Germinal center (tissue), 1 donor: ENCODE results near the gene SLC5A11.
A peak's percentile ranks its signal among the peaks of the same experiment; 100 is the strongest.
"Not testable (repeated sequence)": the region's sequence is repeated elsewhere in the genome, so short reads cannot be mapped to it uniquely, and the experiment has no call there.

ENCODE experiments used
- DNase-seq: peaks from one replicate; pipeline ENCODE4 v3.0.0; 2012; ENCODE audit warnings: mixed read lengths, low spot score

SLC5A11 gene

DNA sequence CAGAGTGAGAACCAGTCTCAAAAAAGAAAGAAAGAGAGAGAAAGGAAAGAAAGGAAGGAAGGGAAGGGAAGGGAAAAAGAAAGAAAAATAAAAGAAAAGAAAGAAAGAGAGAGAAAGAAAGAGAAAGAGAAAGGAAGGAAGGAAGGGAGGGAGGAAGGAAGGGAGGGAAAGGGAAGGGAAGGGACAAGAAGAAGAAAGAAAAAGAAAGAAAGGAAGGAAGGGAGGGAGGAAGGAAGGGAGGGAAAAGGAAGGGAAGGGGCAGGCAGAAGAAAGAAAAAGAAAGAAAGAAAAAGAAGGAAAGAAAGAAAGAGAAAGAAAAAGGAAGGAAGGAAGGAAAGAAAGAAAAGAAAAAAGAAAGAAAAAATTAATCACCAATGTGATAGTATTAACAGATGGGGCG is 15.7 kb downstream of the SLC5A11 start:
- DNase-seq: no peak

- no peak for DNase-seq
Observed at GRCh38 chr16:24863582-24864437, 18.0 kb downstream of the SLC5A11 start.

DNA sequence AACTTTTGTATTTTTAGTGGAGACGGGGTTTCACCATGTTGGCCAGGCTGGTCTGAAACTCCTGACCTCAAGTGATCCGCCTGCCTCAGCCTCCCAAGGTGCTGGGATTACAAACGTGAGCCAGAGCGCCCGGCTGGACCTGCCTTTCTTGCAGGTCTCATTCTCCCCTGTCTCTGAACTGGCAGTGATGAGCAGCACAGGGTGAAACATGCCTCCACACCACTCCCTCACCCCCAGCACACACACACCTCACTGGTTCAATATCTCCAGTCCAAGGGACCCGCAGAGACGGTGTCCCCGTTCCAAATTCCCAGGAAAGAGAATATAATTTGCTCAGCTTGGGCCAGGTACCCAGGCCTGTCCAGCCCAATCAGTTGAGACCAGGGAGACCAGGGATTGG is 23.3 kb downstream of the SLC5A11 start:
- DNase-seq: no peak

DNA sequence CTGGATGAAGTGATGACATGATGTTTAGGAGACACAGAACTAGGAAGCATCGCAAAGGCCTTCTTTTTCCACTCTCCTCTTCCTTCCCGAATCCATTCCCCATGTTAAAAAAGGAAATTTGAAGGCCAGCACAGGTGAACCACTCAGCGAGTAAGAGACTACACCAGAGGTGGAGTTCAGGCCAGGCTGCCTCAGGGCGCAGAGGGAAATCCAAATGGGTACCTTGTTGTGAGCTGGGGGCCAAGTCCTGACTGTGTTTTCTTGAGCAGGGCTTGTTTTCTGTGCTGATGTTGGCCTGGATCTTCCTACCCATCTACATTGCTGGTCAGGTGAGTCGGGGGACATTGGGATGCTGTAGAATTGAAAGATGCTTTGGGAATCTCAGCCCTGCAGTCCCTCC is 26.1 kb downstream of the SLC5A11 start:
- no peak for DNase-seq

DNA sequence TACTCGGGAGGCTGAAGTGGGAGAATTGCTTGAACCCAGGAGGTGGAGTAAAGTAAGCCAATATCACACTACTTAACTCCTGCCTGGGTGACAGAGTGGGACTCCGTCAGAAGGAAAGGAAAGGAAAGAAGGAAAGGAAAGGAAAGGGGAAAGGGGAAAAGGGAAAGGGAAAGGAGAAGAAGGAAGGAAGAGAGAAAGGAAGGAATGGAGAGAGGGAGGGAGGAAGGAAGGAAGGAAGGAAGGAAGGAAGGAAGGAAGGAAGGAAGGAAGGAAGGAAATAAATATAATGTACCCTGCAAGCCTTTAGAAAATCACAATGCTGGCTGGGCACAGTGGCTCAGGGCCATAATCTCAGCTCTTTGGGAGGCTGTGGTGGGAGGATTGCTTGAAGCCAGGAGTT is 27.3 kb downstream of the SLC5A11 start:
- DNase-seq: no peak

DNA sequence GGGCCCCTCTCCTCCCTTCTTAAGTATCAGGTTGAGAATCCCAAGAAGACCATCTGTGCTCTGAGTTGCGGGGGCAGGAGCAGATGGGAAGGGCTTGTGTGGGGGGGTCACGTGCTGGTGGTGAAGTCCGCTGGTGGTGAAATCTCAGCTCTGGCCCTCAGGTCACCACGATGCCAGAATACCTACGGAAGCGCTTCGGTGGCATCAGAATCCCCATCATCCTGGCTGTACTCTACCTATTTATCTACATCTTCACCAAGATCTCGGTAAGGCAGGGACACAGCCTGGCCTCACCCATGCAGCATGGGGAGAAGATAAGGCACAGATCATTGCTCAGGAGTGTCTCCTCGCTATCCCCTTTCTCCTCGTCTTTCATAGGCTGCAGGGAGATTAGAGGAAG is 29.7 kb downstream of the SLC5A11 start:
- no peak for DNase-seq

DNA sequence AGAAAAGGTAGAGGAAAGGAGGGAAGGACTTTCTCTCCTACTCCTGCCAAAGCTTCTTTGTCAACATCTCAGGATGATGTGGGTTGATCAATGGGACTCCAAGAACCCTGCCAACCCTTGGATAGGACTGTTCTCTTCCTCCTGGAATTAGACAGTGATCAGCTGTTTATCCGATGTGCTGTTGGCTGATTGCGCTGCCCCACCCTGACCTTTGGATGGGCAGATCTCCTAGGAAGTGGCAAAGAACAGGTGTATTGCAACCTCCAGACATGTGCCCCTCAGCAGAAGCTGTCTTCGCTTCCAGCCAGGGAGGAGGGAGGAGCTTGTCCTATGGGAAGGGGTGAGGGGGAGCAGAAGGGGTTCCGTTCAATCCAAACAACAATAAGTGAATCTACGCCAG is 30.5 kb downstream of the SLC5A11 start:
- DNase-seq: no peak

GRCh38 chr16:24879684-24880083 is 33.9 kb downstream of the SLC5A11 start:
- no peak for DNase-seq

- DNase-seq: no peak
Observed at GRCh38 chr16:24883714-24884151, 38.0 kb downstream of the SLC5A11 start.

DNA sequence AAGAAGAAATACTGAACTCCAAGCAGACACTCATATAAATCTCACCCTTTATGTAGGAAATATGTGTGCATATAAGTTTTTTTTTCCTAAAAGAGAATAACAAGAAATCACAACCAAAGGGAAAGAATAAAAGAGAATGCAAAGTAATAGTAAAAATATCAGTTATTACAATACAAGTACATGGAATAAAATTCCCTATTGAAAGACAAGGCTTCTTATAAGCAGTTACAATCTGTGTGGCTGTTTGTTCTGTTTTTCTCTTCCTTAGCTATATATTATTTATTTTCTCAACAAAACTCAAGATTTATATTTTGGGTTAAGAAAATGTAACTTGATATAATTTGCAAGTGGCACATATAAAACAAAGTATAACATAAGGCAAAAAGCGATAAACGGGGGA is 41.7 kb downstream of the SLC5A11 start:
- no peak for DNase-seq

DNA sequence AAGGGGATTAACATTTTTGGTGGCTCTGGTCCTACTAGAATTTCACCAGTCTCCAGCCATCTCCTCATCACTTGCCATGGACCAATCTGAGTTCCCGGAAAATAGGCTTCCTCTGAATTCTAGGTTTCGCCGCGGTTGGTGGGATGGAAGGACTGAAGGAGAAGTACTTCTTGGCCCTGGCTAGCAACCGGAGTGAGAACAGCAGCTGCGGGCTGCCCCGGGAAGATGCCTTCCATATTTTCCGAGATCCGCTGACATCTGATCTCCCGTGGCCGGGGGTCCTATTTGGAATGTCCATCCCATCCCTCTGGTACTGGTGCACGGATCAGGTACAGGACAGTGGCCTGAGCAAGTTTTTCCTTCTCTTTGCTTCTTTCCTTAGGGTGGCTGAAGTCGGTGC is 45.0 kb downstream of the SLC5A11 start:
- no peak for DNase-seq

- peak; percentile 48 for DNase-seq
Observed at GRCh38 chr16:24896439-24896838, 50.7 kb downstream of the SLC5A11 start.

- DNase-seq: not testable (repeated sequence)
Observed at GRCh38 chr16:24897522-24897921, 51.8 kb downstream of the SLC5A11 start.

DNA sequence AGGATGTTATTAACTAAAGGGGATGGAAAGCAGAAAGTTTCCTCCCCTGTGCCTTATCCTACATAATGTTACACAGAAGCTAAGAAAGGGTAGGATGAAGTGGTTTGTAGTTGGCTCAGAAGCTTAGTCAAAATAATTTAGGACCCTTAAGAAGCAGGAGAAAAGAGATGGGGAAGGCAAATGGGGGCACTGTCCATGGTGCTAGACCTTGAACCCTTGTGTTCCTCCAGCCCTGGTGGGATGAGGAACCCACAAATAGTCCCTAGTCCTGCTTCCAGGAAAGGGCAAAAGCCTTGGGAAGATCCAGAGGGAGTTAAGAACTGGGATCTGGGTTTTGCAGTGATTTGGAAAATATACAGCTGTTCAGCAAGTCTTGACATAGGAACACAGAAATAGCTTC is 54.5 kb downstream of the SLC5A11 start:
- no peak for DNase-seq

- DNase-seq: no peak
Observed at GRCh38 chr16:24906199-24906808, 60.5 kb downstream of the SLC5A11 start.

- no peak for DNase-seq
Observed at GRCh38 chr16:24906901-24907300, 61.1 kb downstream of the SLC5A11 start.

DNA sequence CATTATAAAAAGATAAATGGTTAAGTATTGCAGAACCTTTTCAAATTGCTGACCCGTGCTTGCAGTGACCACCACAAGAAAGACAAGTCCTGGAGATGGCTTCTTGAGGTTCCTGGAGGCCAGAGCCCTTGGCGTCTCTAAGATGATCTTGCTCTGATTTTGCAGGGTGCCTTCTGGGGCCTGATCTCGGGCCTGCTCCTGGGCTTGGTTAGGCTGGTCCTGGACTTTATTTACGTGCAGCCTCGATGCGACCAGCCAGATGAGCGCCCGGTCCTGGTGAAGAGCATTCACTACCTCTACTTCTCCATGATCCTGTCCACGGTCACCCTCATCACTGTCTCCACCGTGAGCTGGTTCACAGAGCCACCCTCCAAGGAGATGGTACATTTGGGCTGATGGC is 63.0 kb downstream of the SLC5A11 start:
- no peak for DNase-seq

GRCh38 chr16:24909856-24910255 is 64.1 kb downstream of the SLC5A11 start:
- no peak for DNase-seq

DNA sequence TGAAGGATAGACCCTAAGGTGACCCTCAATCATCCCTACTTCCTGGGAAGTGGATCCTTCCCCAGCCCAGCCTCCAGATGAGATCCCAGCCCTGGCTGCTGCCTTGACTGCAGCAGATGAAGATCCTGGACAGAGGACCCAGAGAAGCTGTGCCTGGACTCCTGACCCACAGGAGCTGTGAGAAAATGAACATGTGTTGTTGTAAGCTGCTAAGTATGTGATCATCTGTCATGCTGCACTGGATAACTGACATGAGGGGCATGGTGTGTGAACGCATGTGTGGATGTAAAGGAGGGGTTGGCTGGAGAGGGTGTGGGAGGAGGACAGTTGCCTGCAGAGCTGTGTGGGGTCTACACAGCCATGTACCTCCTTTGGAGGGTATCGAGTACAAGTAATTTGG is 69.3 kb downstream of the SLC5A11 start:
- no peak for DNase-seq

DNA sequence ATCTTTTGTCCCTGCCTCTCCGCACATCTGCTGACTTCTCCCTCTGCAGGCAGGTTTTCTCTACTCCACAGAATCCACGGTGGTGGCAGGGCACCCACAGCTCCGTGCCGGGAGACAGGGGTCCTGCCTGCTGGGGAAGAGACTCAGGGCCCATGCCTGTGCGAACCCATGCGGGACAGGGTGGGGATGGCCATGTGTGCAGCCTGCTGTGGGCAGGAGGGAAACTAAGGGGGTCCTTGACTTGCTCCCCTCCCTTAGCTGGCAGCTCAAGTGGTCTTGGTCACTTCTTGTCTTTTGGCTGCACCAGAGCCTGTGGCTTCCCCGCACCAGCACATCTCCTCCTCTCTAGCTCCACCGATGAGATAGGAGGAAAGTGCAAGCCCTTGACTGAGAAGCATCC is 69.8 kb downstream of the SLC5A11 start:
- DNase-seq: no peak

DNA sequence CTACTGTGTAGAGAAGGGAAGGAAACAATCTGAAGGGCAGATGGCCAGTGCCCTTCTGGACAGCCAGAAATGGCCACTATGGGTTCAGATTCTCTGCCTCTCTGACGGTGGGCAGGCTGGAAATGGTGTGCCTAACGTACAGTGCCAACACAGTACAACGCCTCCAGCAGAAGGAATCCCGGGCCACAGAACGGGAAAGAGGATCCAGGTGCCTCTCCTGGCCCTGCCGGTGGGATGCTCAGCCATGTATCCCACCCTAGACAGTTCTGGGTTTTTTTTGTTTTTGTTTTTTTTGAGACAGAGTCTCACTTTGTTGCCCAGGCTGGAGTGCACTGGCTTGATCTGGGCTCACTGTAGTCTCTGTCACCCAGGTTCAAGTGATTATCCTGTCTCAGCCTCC is 71.5 kb downstream of the SLC5A11 start:
- no peak for DNase-seq

- DNase-seq: no peak
Observed at GRCh38 chr16:24917891-24918290, 72.1 kb downstream of the SLC5A11 start.

GRCh38 chr16:24918641-24919040 is 72.9 kb downstream of the SLC5A11 start:
- no peak for DNase-seq

GRCh38 chr16:24919536-24919935 is 73.8 kb downstream of the SLC5A11 start:
- no peak for DNase-seq
